ENCODE results near the gene SMCO4. TPM values are rescaled to one million over a fixed set of nuclear protein-coding genes. Genes with fewer than 3 reads are reported as not detected.

The SMCO4 gene
- total RNA-seq, 2 donors from 2014 or later, result 9.7 to 80.1 TPM

DNA sequence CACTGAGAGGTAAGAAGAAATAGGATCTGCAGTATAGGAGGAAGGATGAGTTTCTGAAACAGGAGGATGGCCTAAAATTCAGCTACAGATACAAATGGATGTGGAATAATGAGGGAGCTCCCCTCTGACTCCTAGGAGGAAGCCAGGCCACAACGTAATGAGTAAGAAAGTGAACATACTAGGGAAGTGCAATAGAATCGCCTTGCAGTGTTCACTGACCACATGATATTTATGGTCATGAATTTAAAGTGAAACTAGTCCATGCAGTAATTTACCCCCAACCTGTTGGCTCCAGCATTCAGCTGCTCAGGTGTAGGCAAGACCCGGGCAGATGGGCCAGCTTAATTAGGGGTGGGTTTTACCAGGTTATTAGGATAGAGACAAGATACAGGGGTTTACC is 110.9 kb downstream of the SMCO4 start:
- Histone ChIP-seq H3K4me3 (no peak overlapping the region), H3K27ac (no peak overlapping the region), H3K4me1 (ENCODE audit: control insufficient read depth in 1 of 2, low read depth in 2 of 2) (no peaks in the 10 kb centered on the region), H3K9me3 (no peaks in the 10 kb centered on the region), H3K27me3 (replicated peaks; ENCODE audit: insufficient read depth) (no peaks in the 10 kb centered on the region), H3K36me3 (no peaks in the 10 kb centered on the region)
- no peak for ATAC-seq (ENCODE audit: insufficient number of reproducible peaks, low FRiP score, low read depth)
- TF ChIP-seq, protein P1, sequence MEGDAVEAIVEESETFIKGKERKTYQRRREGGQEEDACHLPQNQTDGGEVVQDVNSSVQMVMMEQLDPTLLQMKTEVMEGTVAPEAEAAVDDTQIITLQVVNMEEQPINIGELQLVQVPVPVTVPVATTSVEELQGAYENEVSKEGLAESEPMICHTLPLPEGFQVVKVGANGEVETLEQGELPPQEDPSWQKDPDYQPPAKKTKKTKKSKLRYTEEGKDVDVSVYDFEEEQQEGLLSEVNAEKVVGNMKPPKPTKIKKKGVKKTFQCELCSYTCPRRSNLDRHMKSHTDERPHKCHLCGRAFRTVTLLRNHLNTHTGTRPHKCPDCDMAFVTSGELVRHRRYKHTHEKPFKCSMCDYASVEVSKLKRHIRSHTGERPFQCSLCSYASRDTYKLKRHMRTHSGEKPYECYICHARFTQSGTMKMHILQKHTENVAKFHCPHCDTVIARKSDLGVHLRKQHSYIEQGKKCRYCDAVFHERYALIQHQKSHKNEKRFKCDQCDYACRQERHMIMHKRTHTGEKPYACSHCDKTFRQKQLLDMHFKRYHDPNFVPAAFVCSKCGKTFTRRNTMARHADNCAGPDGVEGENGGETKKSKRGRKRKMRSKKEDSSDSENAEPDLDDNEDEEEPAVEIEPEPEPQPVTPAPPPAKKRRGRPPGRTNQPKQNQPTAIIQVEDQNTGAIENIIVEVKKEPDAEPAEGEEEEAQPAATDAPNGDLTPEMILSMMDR (IDR thresholded peaks at IDR 0.05), result no peak
- no peak for DNase-seq (ENCODE audit: low spot score)

Other genes starting within 250 kb of the SMCO4 start
- not detected for gene DEUP1, start 212.6 kb downstream of the SMCO4 start, total RNA-seq
- gene CEP295, start 118.3 kb upstream of the SMCO4 start, total RNA-seq, result 10 to 100 TPM; 18.7 to 23.4 TPM
- 100 to 1,000 TPM in 1 of 2 donors, 10 to 100 TPM in 1; 99.4 to 231 TPM for gene TAF1D, start 198.1 kb upstream of the SMCO4 start, total RNA-seq
- 10 to 100 TPM; 20.2 to 32.0 TPM for gene C11orf54, start 198.3 kb upstream of the SMCO4 start, total RNA-seq
- 10 to 100 TPM; 12.3 to 32.7 TPM for gene MED17, start 240.9 kb upstream of the SMCO4 start, total RNA-seq

Data from thoracic aorta (tissue), 2 donors.